Uterus (tissue), 4 donors: ENCODE results near the gene CACNA1C. TPM values are rescaled to one million over a fixed set of nuclear protein-coding genes. Genes with fewer than 3 reads are reported as not detected.
A peak's percentile ranks its signal among the peaks of the same experiment; 100 is the strongest.

ENCODE experiments used
- DNase-seq, 2 donors: peaks; one replicate each; pipeline ENCODE4 v3.0.0-alpha.2; 2019 to 2020
- H3K27ac ChIP-seq, 2 donors: fragments of 200-600 bp; sonication (generic); 1 replicate in 1 of 2; 2 replicates in 1 of 2; pipeline ENCODE4 v1.5.1; 2016 to 2018
- H3K27me3 ChIP-seq, 2 donors: fragments of 200-600 bp; sonication (generic); one replicate each; pipeline ENCODE4 v1.5.1; 2018 to 2019; ENCODE audit warnings: control low read depth in 1 of 2
- H3K36me3 ChIP-seq, 2 donors: fragments of 200-600 bp; sonication (generic); one replicate each; pipeline ENCODE4 v1.5.1; 2019; ENCODE audit warnings: control low read depth in 1 of 2
- H3K4me1 ChIP-seq, 2 donors: fragments of 200-600 bp; sonication (generic); one replicate each; pipeline ENCODE4 v1.5.1; 2018 to 2019; ENCODE audit warnings: control low read depth in 1 of 2
- H3K4me3 ChIP-seq, 2 donors: fragments of 200-600 bp; sonication (generic); 1 replicate in 1 of 2; 2 replicates in 1 of 2; pipeline ENCODE4 v1.5.1; 2018 to 2019; ENCODE audit warnings: mild to moderate bottlenecking in 1 of 2
- H3K9me3 ChIP-seq, 2 donors: fragments of 200-600 bp; sonication (generic); one replicate each; pipeline ENCODE4 v1.5.1; 2019; ENCODE audit warnings: control low read depth in 1 of 2
- CTCF ChIP-seq, 4 experiments: fragments of 200-600 bp in 2 of 4; fragments of 450-650 bp in 2 of 4; sonication (generic) in 2 of 4; IDR thresholded peaks; one replicate each; pipeline ENCODE4 v1.5.1; 2016 to 2019; ENCODE audit warnings: antibody characterized with exemption in 4 of 4, mild to moderate bottlenecking in 2 of 4, moderate library complexity in 1 of 4
- POLR2A ChIP-seq, 2 donors: fragments of 450-650 bp; IDR thresholded peaks; one replicate each; pipeline ENCODE4 v1.6.1; 2016; ENCODE audit warnings: antibody characterized with exemption in 2 of 2, mild to moderate bottlenecking in 1 of 2, moderate library complexity in 1 of 2
- intact Hi-C: fragments of 100-400 bp; cut with DNase I; formaldehyde crosslinking; loops from one replicate; pipeline ENCODE4 v1.15.1; 2023; ENCODE audit warnings: low total_unique reads
- total RNA-seq, 4 donors: library from RNA; depleted of rRNA in 3 of 4; stranded (reverse); fragments of >200 nt in 3 of 4; gene quantifications; one replicate each; pipeline versions ENCODE4 v1.1.0 to v1.2.4, GENCODE V29; 2014 to 2023
- donor health status: DM: yes; HTN: yes; CAD: no.

CACNA1C gene
- total RNA-seq, 4 donors from 2014 or later: 15.9 to 121 (median 32.1) TPM

- Histone ChIP-seq H3K27me3 (no peaks in the 10 kb centered on the region), H3K36me3 (no peaks in the 10 kb centered on the region), H3K4me3 (no peak overlapping the region), H3K4me1 (peaks cover 0 to 4% of the 10 kb centered on the region in 2 donors), H3K9me3 (no peaks in the 10 kb centered on the region), H3K27ac (peak overlapping the region; percentile 58 to 62)
- TF ChIP-seq CTCF (IDR thresholded peaks at IDR 0.05) (no peak), POLR2A (IDR thresholded peaks at IDR 0.05) (no peak)
- no peak for DNase-seq
- intact Hi-C loops: no loop called here
Measured at GRCh38 chr12:2495417-2496112, 442.8 kb downstream of the CACNA1C start.

GRCh38 chr12:2498964-2499500, 446.2 kb downstream of the CACNA1C start:
- DNase-seq: no peak
- no peak overlapping the region for H3K4me3 ChIP-seq
- H3K9me3 ChIP-seq: no peaks in the 10 kb centered on the region
- no peaks in the 10 kb centered on the region for H3K27me3 ChIP-seq
- H3K36me3 ChIP-seq: no peaks in the 10 kb centered on the region
- intact Hi-C loops: no loop called here
- TF ChIP-seq POLR2A (IDR thresholded peaks at IDR 0.05): no peak
- no peak for TF ChIP-seq CTCF (IDR thresholded peaks at IDR 0.05)
- H3K4me1 ChIP-seq: peaks cover 0 to 3% of the 10 kb centered on the region in 2 donors
- H3K27ac ChIP-seq: no peak overlapping the region

- no peak for DNase-seq
- Histone ChIP-seq H3K9me3 (no peaks in the 10 kb centered on the region), H3K36me3 (no peaks in the 10 kb centered on the region), H3K4me3 (no peak overlapping the region), H3K27me3 (no peaks in the 10 kb centered on the region), H3K27ac (peak overlapping the region in 1 of 2 donors; percentile 39), H3K4me1 (no peaks in the 10 kb centered on the region)
- intact Hi-C loops: no loop called here
- TF ChIP-seq CTCF (IDR thresholded peaks at IDR 0.05) (no peak), POLR2A (IDR thresholded peaks at IDR 0.05) (no peak)
Measured at GRCh38 chr12:2501464-2502191, 448.8 kb downstream of the CACNA1C start.

- Histone ChIP-seq H3K27ac (no peak overlapping the region), H3K36me3 (no peaks in the 10 kb centered on the region), H3K4me3 (no peak overlapping the region), H3K9me3 (no peaks in the 10 kb centered on the region), H3K4me1 (no peaks in the 10 kb centered on the region), H3K27me3 (no peaks in the 10 kb centered on the region)
- intact Hi-C loops: no loop called here
- TF ChIP-seq POLR2A (IDR thresholded peaks at IDR 0.05) (no peak), CTCF (IDR thresholded peaks at IDR 0.05) (no peak)
- no peak for DNase-seq
Measured at GRCh38 chr12:2503036-2503435, 450.2 kb downstream of the CACNA1C start.

- no peaks in the 10 kb centered on the region for H3K36me3 ChIP-seq
- no peak for TF ChIP-seq CTCF (IDR thresholded peaks at IDR 0.05)
- no peak overlapping the region for H3K27ac ChIP-seq
- intact Hi-C loops: no loop called here
- H3K9me3 ChIP-seq: no peaks in the 10 kb centered on the region
- no peaks in the 10 kb centered on the region for H3K27me3 ChIP-seq
- H3K4me3 ChIP-seq: no peak overlapping the region
- no peaks in the 10 kb centered on the region for H3K4me1 ChIP-seq
- no peak for DNase-seq
Measured at GRCh38 chr12:2503762-2504161, 451.0 kb downstream of the CACNA1C start.
